DND-41 (cell line): Measurements from ENCODE around the gene GMNN.
"Not testable (repeated sequence)": the region's sequence is repeated elsewhere in the genome, so short reads cannot be mapped to it uniquely, and the experiment has no call there.

ENCODE experiments used
- ATAC-seq: fragments of 200-7000 bp; cut with Tn5 transposase; 3 replicates; pipeline ENCODE4 v1.9.1; 2021; ENCODE audit warnings: low read depth; ENCODE audit not compliant: insufficient read depth
- DNase-seq: peaks from one replicate; pipeline ENCODE4 v3.0.0-alpha.2; 2020
- H2AFZ ChIP-seq: 2 replicates; pipeline ENCODE4 v1.6.0; 2012; ENCODE audit warnings: low read depth, low read length
- H3K27ac ChIP-seq: 2 replicates; pipeline ENCODE4 v1.5.1; 2012; ENCODE audit warnings: low read length, inconsistent platforms
- H3K27me3 ChIP-seq: fragments of 200-600 bp; sonication (generic); 2 replicates; pipeline ENCODE4 v1.6.0; 2012; ENCODE audit warnings: low read length, mild to moderate bottlenecking, inconsistent platforms; ENCODE audit not compliant: insufficient read depth, poor library complexity
- H3K36me3 ChIP-seq: 2 replicates; pipeline ENCODE4 v1.5.1; 2012; ENCODE audit warnings: low read length, inconsistent platforms; ENCODE audit not compliant: insufficient read depth
- H3K4me1 ChIP-seq: 2 replicates; pipeline ENCODE4 v1.5.1; 2012; ENCODE audit warnings: mild to moderate bottlenecking, low read length; ENCODE audit not compliant: insufficient read depth
- H3K4me2 ChIP-seq: 2 replicates; pipeline ENCODE4 v1.6.0; 2012; ENCODE audit warnings: mild to moderate bottlenecking, moderate library complexity, low read length, inconsistent platforms; ENCODE audit not compliant: insufficient read depth
- H3K4me3 ChIP-seq, 2 experiments: fragments of 200-600 bp in 1 of 2; shearing (Covaris generic) in 1 of 2; 2 replicates each; pipeline ENCODE4 v1.5.1; 2012 to 2016; ENCODE audit warnings: inconsistent platforms in 2 of 2, low read length in 2 of 2, mild to moderate bottlenecking in 2 of 2, low read depth in 1 of 2, moderate library complexity in 1 of 2
- H3K79me2 ChIP-seq: 2 replicates; pipeline ENCODE4 v1.6.0; 2012; ENCODE audit warnings: low read length, inconsistent platforms; ENCODE audit not compliant: insufficient read depth
- H3K9ac ChIP-seq: 2 replicates; pipeline ENCODE4 v1.6.0; 2012; ENCODE audit warnings: low read depth, mild to moderate bottlenecking, inconsistent platforms, low read length, moderate library complexity
- H3K9me3 ChIP-seq: 2 replicates; pipeline ENCODE4 v1.5.1; 2012; ENCODE audit warnings: low read length, moderate library complexity, mild to moderate bottlenecking, inconsistent platforms; ENCODE audit not compliant: insufficient read depth, severe bottlenecking
- H4K20me1 ChIP-seq: 2 replicates; pipeline ENCODE4 v1.6.0; 2012; ENCODE audit warnings: low read length; ENCODE audit not compliant: insufficient read depth
- CTCF ChIP-seq: IDR thresholded peaks from 2 replicates; pipeline ENCODE4 v1.5.1; 2012; ENCODE audit warnings: borderline replicate concordance, low read length, moderate library complexity, mild to moderate bottlenecking; ENCODE audit not compliant: poor library complexity, severe bottlenecking; ENCODE audit errors: extremely low read depth
- EZH2 ChIP-seq: IDR thresholded peaks from 3 replicates; pipeline ENCODE4 v1.6.1; 2012; ENCODE audit warnings: borderline replicate concordance, low read depth, mild to moderate bottlenecking, moderate library complexity, low read length, inconsistent platforms; ENCODE audit not compliant: severe bottlenecking

GMNN gene

GRCh38 chr6:24752503-24752902, 22.2 kb upstream of the GMNN start:
- Histone ChIP-seq H2AFZ (no peak overlapping the region), H3K4me1 (no peaks in the 10 kb centered on the region), H3K27ac (no peak overlapping the region), H3K4me3 (no peak overlapping the region), H3K4me2 (no peak overlapping the region), H3K27me3 (peaks cover 2% of the 10 kb centered on the region), H4K20me1 (no peaks in the 10 kb centered on the region), H3K9me3 (no peaks in the 10 kb centered on the region), H3K79me2 (no peaks in the 10 kb centered on the region), H3K36me3 (no peaks in the 10 kb centered on the region), H3K9ac (no peak overlapping the region)
- TF ChIP-seq EZH2 (no peak), CTCF (no peak)
- no peak for DNase-seq
- ATAC-seq: no peak

GRCh38 chr6:24752917-24753492, 21.7 kb upstream of the GMNN start:
- Histone ChIP-seq H3K79me2 (no peaks in the 10 kb centered on the region), H3K4me3 (no peak overlapping the region), H3K4me1 (no peaks in the 10 kb centered on the region), H3K27me3 (peaks cover 2% of the 10 kb centered on the region), H3K36me3 (no peaks in the 10 kb centered on the region), H4K20me1 (no peaks in the 10 kb centered on the region), H3K4me2 (no peak overlapping the region), H3K9ac (no peak overlapping the region), H2AFZ (no peak overlapping the region), H3K9me3 (no peaks in the 10 kb centered on the region), H3K27ac (no peak overlapping the region)
- no peak for DNase-seq
- TF ChIP-seq EZH2 (no peak), CTCF (no peak)
- no peak for ATAC-seq

- Histone ChIP-seq H4K20me1 (no peaks in the 10 kb centered on the region), H3K9me3 (no peaks in the 10 kb centered on the region), H3K36me3 (no peaks in the 10 kb centered on the region), H3K4me1 (no peaks in the 10 kb centered on the region), H3K27me3 (peaks cover 2% of the 10 kb centered on the region), H3K4me2 (no peak overlapping the region), H2AFZ (no peak overlapping the region), H3K79me2 (no peaks in the 10 kb centered on the region), H3K4me3 (no peak overlapping the region), H3K27ac (no peak overlapping the region), H3K9ac (no peak overlapping the region)
- no peak for DNase-seq
- TF ChIP-seq CTCF: no peak
- no peak for TF ChIP-seq EZH2
- no peak for ATAC-seq
Observed at GRCh38 chr6:24753545-24753944, 21.2 kb upstream of the GMNN start.

- not testable (repeated sequence) for H3K4me1 ChIP-seq, H3K36me3 ChIP-seq, ATAC-seq, H2AFZ ChIP-seq, DNase-seq, H3K9ac ChIP-seq, H3K4me2 ChIP-seq, H4K20me1 ChIP-seq, H3K79me2 ChIP-seq, H3K27me3 ChIP-seq, H3K4me3 ChIP-seq, H3K27ac ChIP-seq, H3K9me3 ChIP-seq
Observed at GRCh38 chr6:24754378-24754777, 20.4 kb upstream of the GMNN start.
